Spleen (tissue), 11 donors: Measurements from ENCODE around the gene CAV1. TPM values are rescaled to one million over a fixed set of nuclear protein-coding genes. Genes with fewer than 3 reads are reported as not detected.
A peak's percentile ranks its signal among the peaks of the same experiment; 100 is the strongest.

Experiments
- DNase-seq: peaks from one replicate; pipeline ENCODE4 v3.0.0-alpha.2; 2020
- H3K27ac ChIP-seq, 8 donors: fragments of 200-600 bp; sonication (generic) in 7 of 8; 1 replicate in 4 of 8; 2 replicates in 4 of 8; pipeline versions ENCODE4 v1.5.0 to v1.8.0; 2016 to 2021; ENCODE audit warnings: inconsistent platforms in 4 of 8, mild to moderate bottlenecking in 4 of 8, moderate library complexity in 1 of 8
- H3K27me3 ChIP-seq, 7 donors: fragments of 200-600 bp; sonication (generic) in 6 of 7; replicated peaks in 1 of 7; 1 replicate in 4 of 7; 2 replicates in 3 of 7; pipeline versions ENCODE4 v1.5.0 to v1.8.0; 2016 to 2021; ENCODE audit warnings: inconsistent platforms in 3 of 7, mild to moderate bottlenecking in 1 of 7
- H3K36me3 ChIP-seq, 6 donors: fragments of 200-600 bp; sonication (generic) in 5 of 6; 1 replicate in 4 of 6; 2 replicates in 2 of 6; pipeline versions ENCODE4 v1.5.0 to v1.8.0; 2016 to 2021; ENCODE audit warnings: inconsistent platforms in 2 of 6
- H3K4me1 ChIP-seq, 6 donors: fragments of 200-600 bp; sonication (generic) in 5 of 6; 1 replicate in 3 of 6; 2 replicates in 3 of 6; pipeline versions ENCODE4 v1.5.0 to v1.8.0; 2016 to 2021; ENCODE audit warnings: inconsistent platforms in 3 of 6
- H3K4me3 ChIP-seq, 8 donors: fragments of 200-600 bp; sonication (generic) in 7 of 8; 1 replicate in 4 of 8; 2 replicates in 4 of 8; pipeline versions ENCODE4 v1.5.0 to v1.8.0; 2016 to 2021; ENCODE audit warnings: inconsistent platforms in 4 of 8, mild to moderate bottlenecking in 4 of 8, moderate library complexity in 2 of 8
- H3K9me3 ChIP-seq, 8 donors: fragments of 200-600 bp; sonication (generic) in 7 of 8; 1 replicate in 4 of 8; 2 replicates in 4 of 8; pipeline versions ENCODE4 v1.5.0 to v1.8.0; 2016 to 2021; ENCODE audit warnings: inconsistent platforms in 4 of 8
- POLR2A ChIP-seq, 3 donors: fragments of 450-650 bp; IDR thresholded peaks; one replicate each; pipeline ENCODE4 v1.5.1; 2017; ENCODE audit warnings: antibody characterized with exemption in 3 of 3, mild to moderate bottlenecking in 1 of 3
- POLR2AphosphoS5 ChIP-seq, 3 donors: sonication (generic); formaldehyde crosslinking; IDR thresholded peaks; one replicate each; pipeline ENCODE4 v1.5.1; 2017; ENCODE audit warnings: antibody characterized with exemption in 3 of 3
- WGBS, 5 donors: extraction: QIAGEN DNeasy Blood & Tissue Kit in 3 of 5; methylation state at CpG; one replicate each; pipeline versions ENCODE4 v1.1.5 to v1.1.7; 2013 to 2018; 5-methylcytosine and 5-hydroxymethylcytosine counted together
- intact Hi-C: fragments of 100-400 bp; cut with DNase I; formaldehyde crosslinking; loops from one replicate; pipeline ENCODE4 v1.15.0; 2023; ENCODE audit warnings: low total_unique reads
- polyA plus RNA-seq, 3 donors: library from polyadenylated mRNA; stranded (reverse); fragments of 200-250 nt; gene quantifications; one replicate each; pipeline ENCODE4 v1.2.1, GENCODE V29; 2013
- total RNA-seq, 7 donors: library from RNA; depleted of rRNA in 3 of 7; stranded (reverse); fragments of >200 nt in 3 of 7; fragmentation: NEBNext Ultra II Directional in 4 of 7; extraction: Animal tissue kit (Norgen Biotek cat#: 25700) in 4 of 7; gene quantifications; one replicate each; pipeline versions ENCODE4 v1.1.0 to v1.2.1, GENCODE V29; 2016 to 2021
- TF ChIP-seq, protein P1 (sequence below), 11 experiments: fragments of 200-600 bp in 7 of 11; fragments of 450-650 bp in 4 of 11; sonication (generic) in 4 of 11; IDR thresholded peaks in 8 of 11; conservative IDR thresholded peaks in 3 of 11; 1 replicate in 7 of 11; 2 replicates in 4 of 11; pipeline versions ENCODE4 v1.4.0 to v1.8.0; 2016 to 2021; ENCODE audit warnings: antibody characterized with exemption in 11 of 11, inconsistent platforms in 4 of 11, mild to moderate bottlenecking in 1 of 11
- donor health status: healthy with polysubstance abuse.
- donor health status: DM: no; HTN: no; CAD: no; lungs with moderate emphysema.
- donor health status: DM: no; HTN: no; CAD: no.
- donor health status: Bipolar disorder and iron deficiency.
- donor health status: healthy.
- donor health status: DM: no; HTN: no; CAD: no.
- donor health status: DM: yes; HTN: yes; CAD: no.

Gene CAV1
- total and polyA plus RNA-seq, 10 donors: 26.8 to 404 (median 183) TPM

- WGBS, 5 donors: 58 to 77% (median 71%) methylated on average over 7 of the region's 7 CpGs
- intact Hi-C loops: no loop called here
- H3K27me3 ChIP-seq: no peaks in the 10 kb centered on the region
- H3K27ac ChIP-seq: peak overlapping the region in 6 of 8 donors; percentile 39 to 78 (median 62)
- peaks cover 5 to 37% (median 31%) of the 10 kb centered on the region in 6 donors for H3K4me1 ChIP-seq
- DNase-seq: no peak
- no peaks in the 10 kb centered on the region for H3K36me3 ChIP-seq
- no peaks in the 10 kb centered on the region for H3K9me3 ChIP-seq
- TF ChIP-seq POLR2AphosphoS5 (IDR thresholded peaks at IDR 0.05): no peak
- no peak for TF ChIP-seq POLR2A (IDR thresholded peaks at IDR 0.05)
- TF ChIP-seq, protein P1, sequence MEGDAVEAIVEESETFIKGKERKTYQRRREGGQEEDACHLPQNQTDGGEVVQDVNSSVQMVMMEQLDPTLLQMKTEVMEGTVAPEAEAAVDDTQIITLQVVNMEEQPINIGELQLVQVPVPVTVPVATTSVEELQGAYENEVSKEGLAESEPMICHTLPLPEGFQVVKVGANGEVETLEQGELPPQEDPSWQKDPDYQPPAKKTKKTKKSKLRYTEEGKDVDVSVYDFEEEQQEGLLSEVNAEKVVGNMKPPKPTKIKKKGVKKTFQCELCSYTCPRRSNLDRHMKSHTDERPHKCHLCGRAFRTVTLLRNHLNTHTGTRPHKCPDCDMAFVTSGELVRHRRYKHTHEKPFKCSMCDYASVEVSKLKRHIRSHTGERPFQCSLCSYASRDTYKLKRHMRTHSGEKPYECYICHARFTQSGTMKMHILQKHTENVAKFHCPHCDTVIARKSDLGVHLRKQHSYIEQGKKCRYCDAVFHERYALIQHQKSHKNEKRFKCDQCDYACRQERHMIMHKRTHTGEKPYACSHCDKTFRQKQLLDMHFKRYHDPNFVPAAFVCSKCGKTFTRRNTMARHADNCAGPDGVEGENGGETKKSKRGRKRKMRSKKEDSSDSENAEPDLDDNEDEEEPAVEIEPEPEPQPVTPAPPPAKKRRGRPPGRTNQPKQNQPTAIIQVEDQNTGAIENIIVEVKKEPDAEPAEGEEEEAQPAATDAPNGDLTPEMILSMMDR (IDR thresholded peaks at IDR 0.05 in 8 of 11, conservative IDR thresholded peaks at IDR 0.05 in 3 of 11): no peak
- H3K4me3 ChIP-seq: no peak overlapping the region
These were observed 51.8 kb downstream of the CAV1 start for GRCh38 chr7:116576350-116577319.

DNA sequence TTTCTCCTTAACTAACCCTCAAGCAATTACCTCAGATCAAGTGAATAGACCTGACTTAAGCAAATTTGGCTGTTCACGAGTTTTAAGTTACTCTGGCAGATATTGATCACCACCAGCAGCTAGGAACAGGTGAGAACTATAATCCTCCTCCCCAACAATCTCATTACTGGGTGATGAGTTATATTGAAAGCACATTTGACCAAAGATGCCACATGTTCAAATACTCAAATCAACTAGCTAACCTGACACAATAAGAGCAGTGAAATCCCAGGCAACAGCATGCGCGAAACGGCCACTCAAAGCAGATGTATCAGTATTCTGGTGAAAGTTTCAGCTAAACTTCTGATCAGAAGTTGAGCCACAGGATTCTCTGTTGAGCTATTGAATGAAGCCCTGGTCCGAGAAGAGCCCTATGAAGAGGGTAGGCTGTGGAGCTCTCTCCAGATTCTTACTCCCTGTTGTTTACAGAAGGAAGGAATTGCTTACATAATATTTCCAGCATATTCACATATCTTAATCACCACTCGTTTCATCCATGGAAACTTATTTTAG lies 52.6 kb downstream of the CAV1 start:
- no peak for DNase-seq
- Histone ChIP-seq H3K36me3 (no peaks in the 10 kb centered on the region), H3K27ac (peak overlapping the region in 6 of 8 donors; percentile 5 to 78 (median 62)), H3K9me3 (no peaks in the 10 kb centered on the region), H3K27me3 (no peaks in the 10 kb centered on the region), H3K4me1 (peaks cover 5 to 37% (median 31%) of the 10 kb centered on the region in 6 donors), H3K4me3 (no peak overlapping the region)
- TF ChIP-seq, protein P1 (IDR thresholded peaks at IDR 0.05 in 8 of 11, conservative IDR thresholded peaks at IDR 0.05 in 3 of 11): no peak
- no peak for TF ChIP-seq POLR2AphosphoS5 (IDR thresholded peaks at IDR 0.05)
- no peak for TF ChIP-seq POLR2A (IDR thresholded peaks at IDR 0.05)
- WGBS, 5 donors: 48 to 72% (median 67%) methylated on average over 6 of the region's 6 CpGs
- intact Hi-C loops: no loop called here

DNA sequence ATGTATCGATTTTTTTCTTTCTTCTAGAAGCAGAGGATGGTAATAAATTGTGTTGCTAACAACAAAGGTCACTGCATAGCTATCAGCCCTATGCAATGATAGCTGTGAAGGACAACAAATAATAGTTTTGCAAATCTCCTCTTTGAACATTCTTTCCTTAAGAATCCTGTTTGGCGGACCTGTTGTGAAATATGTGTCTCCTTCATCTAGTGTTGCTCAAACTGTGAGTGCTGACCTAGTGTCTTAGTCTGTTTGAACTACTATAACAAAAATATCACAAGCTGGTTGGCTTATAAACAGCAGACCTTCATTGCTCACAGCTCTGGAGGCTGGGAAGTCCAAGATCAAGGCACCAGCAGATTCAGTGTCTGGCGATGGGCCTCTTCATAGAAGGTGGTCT lies 53.7 kb downstream of the CAV1 start:
- no peak for TF ChIP-seq POLR2AphosphoS5 (IDR thresholded peaks at IDR 0.05)
- TF ChIP-seq POLR2A (IDR thresholded peaks at IDR 0.05): no peak
- TF ChIP-seq, protein P1 (IDR thresholded peaks at IDR 0.05 in 8 of 11, conservative IDR thresholded peaks at IDR 0.05 in 3 of 11): no peak
- WGBS, 5 donors: 84 to 94% (median 87%) methylated on average over 3 of the region's 3 CpGs
- Histone ChIP-seq H3K9me3 (no peaks in the 10 kb centered on the region), H3K27me3 (no peaks in the 10 kb centered on the region), H3K27ac (no peak overlapping the region), H3K36me3 (no peaks in the 10 kb centered on the region), H3K4me3 (no peak overlapping the region), H3K4me1 (peaks cover 5 to 38% (median 32%) of the 10 kb centered on the region in 6 donors)
- DNase-seq: no peak
- intact Hi-C loops: no loop called here

DNA sequence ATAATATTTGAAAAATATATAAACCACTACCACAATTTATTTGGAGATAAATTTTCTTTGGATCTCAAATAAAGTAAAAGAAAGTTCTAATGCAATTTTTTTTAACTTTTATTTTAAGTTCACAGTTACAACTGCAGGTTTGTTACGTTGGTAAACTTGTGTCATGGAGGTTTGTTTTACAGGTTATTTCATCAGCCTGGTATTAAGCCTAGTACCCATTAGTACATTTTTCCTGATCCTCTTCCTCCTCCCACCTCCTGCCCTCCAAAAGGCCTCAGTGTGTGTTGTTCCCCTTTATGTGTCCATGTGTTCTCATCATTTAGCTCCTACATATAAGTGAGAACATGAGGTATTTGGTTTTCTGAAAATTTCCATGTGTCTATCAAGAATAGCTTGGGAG lies 54.5 kb downstream of the CAV1 start:
- WGBS, 5 donors: 64 to 94% (median 79%) methylated on average over 1 of the region's 1 CpG
- Histone ChIP-seq H3K27ac (no peak overlapping the region), H3K27me3 (no peaks in the 10 kb centered on the region), H3K36me3 (no peaks in the 10 kb centered on the region), H3K4me3 (no peak overlapping the region), H3K4me1 (peaks cover 2 to 35% (median 32%) of the 10 kb centered on the region in 6 donors), H3K9me3 (no peaks in the 10 kb centered on the region)
- TF ChIP-seq POLR2A (IDR thresholded peaks at IDR 0.05): no peak
- no peak for TF ChIP-seq POLR2AphosphoS5 (IDR thresholded peaks at IDR 0.05)
- TF ChIP-seq, protein P1 (IDR thresholded peaks at IDR 0.05 in 8 of 11, conservative IDR thresholded peaks at IDR 0.05 in 3 of 11): no peak
- intact Hi-C loops: no loop called here
- DNase-seq: no peak
